Suprapubic skin (tissue), 4 donors: ENCODE results near the gene PCSK4. TPM values are rescaled to one million over a fixed set of nuclear protein-coding genes. Genes with fewer than 3 reads are reported as not detected.
A peak's percentile ranks its signal among the peaks of the same experiment; 100 is the strongest.

Experiments
- DNase-seq, 2 donors: peaks; one replicate each; pipeline ENCODE4 v3.0.0-alpha.2; 2019; ENCODE audit warnings: low spot score in 2 of 2
- H3K27ac ChIP-seq: fragments of 200-600 bp; sonication (generic); one replicate; pipeline ENCODE4 v1.5.1; 2019
- H3K27me3 ChIP-seq: fragments of 200-600 bp; sonication (generic); one replicate; pipeline ENCODE4 v1.5.1; 2019
- H3K36me3 ChIP-seq: fragments of 200-600 bp; sonication (generic); one replicate; pipeline ENCODE4 v1.5.1; 2019
- H3K4me1 ChIP-seq: fragments of 200-600 bp; sonication (generic); one replicate; pipeline ENCODE4 v1.5.1; 2019
- H3K4me3 ChIP-seq: fragments of 200-600 bp; sonication (generic); one replicate; pipeline ENCODE4 v1.5.1; 2019; ENCODE audit warnings: mild to moderate bottlenecking
- H3K9me3 ChIP-seq: fragments of 200-600 bp; sonication (generic); one replicate; pipeline ENCODE4 v1.5.1; 2019
- CTCF ChIP-seq, 2 donors: fragments of 200-600 bp in 1 of 2; fragments of 450-650 bp in 1 of 2; sonication (generic) in 1 of 2; IDR thresholded peaks; one replicate each; pipeline ENCODE4 v1.5.1; 2016 to 2019; ENCODE audit warnings: antibody characterized with exemption in 2 of 2, mild to moderate bottlenecking in 1 of 2, moderate library complexity in 1 of 2
- EP300 ChIP-seq: sonication (generic); formaldehyde crosslinking; IDR thresholded peaks from one replicate; pipeline ENCODE4 v1.6.1; 2017; ENCODE audit warnings: antibody characterized with exemption
- POLR2A ChIP-seq, 2 donors: fragments of 450-650 bp; IDR thresholded peaks; one replicate each; pipeline ENCODE4 v1.6.1; 2017; ENCODE audit warnings: antibody characterized with exemption in 2 of 2, mild to moderate bottlenecking in 2 of 2, moderate library complexity in 2 of 2
- POLR2AphosphoS5 ChIP-seq, 3 donors: sonication (generic); formaldehyde crosslinking; IDR thresholded peaks; one replicate each; pipeline ENCODE4 v1.6.1; 2017; ENCODE audit warnings: antibody characterized with exemption in 3 of 3
- WGBS: methylation state at CpG from one replicate; pipeline ENCODE4 v1.1.5; 2018; 5-methylcytosine and 5-hydroxymethylcytosine counted together
- total RNA-seq, 4 donors: library from RNA; depleted of rRNA; stranded (reverse); fragments of >200 nt; gene quantifications; one replicate each; pipeline ENCODE4 v1.1.0, GENCODE V29; 2016

PCSK4 gene
- total RNA-seq, 4 donors from 2014 or later, result 1.4 to 6.6 (median 3.8) TPM

GRCh38 chr19:1455002-1455335, 35.2 kb downstream of the PCSK4 start:
- TF ChIP-seq POLR2A (IDR thresholded peaks at IDR 0.05), result no peak
- no peak for TF ChIP-seq CTCF (IDR thresholded peaks at IDR 0.05)
- TF ChIP-seq POLR2AphosphoS5 (IDR thresholded peaks at IDR 0.05), result no peak
- TF ChIP-seq EP300, result no peak
- no peak for DNase-seq
- peaks cover 46% of the 10 kb centered on the region for H3K4me1 ChIP-seq

GRCh38 chr19:1453525-1454364, 36.4 kb downstream of the PCSK4 start:
- no peak for DNase-seq
- H3K4me1 ChIP-seq, result peaks cover 49% of the 10 kb centered on the region

More at GRCh38 chr19:1455002-1455335, 35.2 kb downstream of the PCSK4 start:
- peaks cover 2% of the 10 kb centered on the region for H3K36me3 ChIP-seq
- H3K27ac ChIP-seq, result peak overlapping the region; percentile 42
- no peak overlapping the region for H3K4me3 ChIP-seq
- H3K27me3 ChIP-seq, result peaks cover 80% of the 10 kb centered on the region
- H3K9me3 ChIP-seq, result no peaks in the 10 kb centered on the region
- WGBS, result 6% methylated on average over 6 of the region's 22 CpGs

GRCh38 chr19:1452802-1453524, 37.2 kb downstream of the PCSK4 start:
- no peak overlapping the region for H3K4me3 ChIP-seq
- no peak for TF ChIP-seq POLR2AphosphoS5 (IDR thresholded peaks at IDR 0.05)
- TF ChIP-seq CTCF (IDR thresholded peaks at IDR 0.05), result no peak
- no peak for TF ChIP-seq EP300
- TF ChIP-seq POLR2A (IDR thresholded peaks at IDR 0.05), result no peak
- H3K27ac ChIP-seq, result no peak overlapping the region
- H3K4me1 ChIP-seq, result peaks cover 49% of the 10 kb centered on the region
- no peaks in the 10 kb centered on the region for H3K9me3 ChIP-seq
- H3K27me3 ChIP-seq, result peaks cover 89% of the 10 kb centered on the region
- no peak for DNase-seq
- no CpG with 5 or more reads among the region's 30 CpGs for WGBS
- H3K36me3 ChIP-seq, result no peaks in the 10 kb centered on the region

More at GRCh38 chr19:1453525-1454364, 36.4 kb downstream of the PCSK4 start:
- Histone ChIP-seq H3K27ac (no peak overlapping the region), H3K9me3 (no peaks in the 10 kb centered on the region), H3K27me3 (peaks cover 89% of the 10 kb centered on the region), H3K36me3 (no peaks in the 10 kb centered on the region), H3K4me3 (no peak overlapping the region)
- TF ChIP-seq CTCF (IDR thresholded peaks at IDR 0.05), result peak in 1 of 2 donors; percentile 20
- no peak for TF ChIP-seq POLR2AphosphoS5 (IDR thresholded peaks at IDR 0.05)
- TF ChIP-seq EP300, result no peak
- WGBS, result 8% methylated on average over 6 of the region's 33 CpGs

GRCh38 chr19:1451916-1452801, 38.0 kb downstream of the PCSK4 start:
- Histone ChIP-seq H3K9me3 (no peaks in the 10 kb centered on the region), H3K27me3 (peaks cover 89% of the 10 kb centered on the region), H3K4me3 (no peak overlapping the region), H3K27ac (no peak overlapping the region), H3K4me1 (peaks cover 46% of the 10 kb centered on the region), H3K36me3 (no peaks in the 10 kb centered on the region)
- WGBS, result 23% methylated on average over 25 of the region's 39 CpGs
- TF ChIP-seq POLR2A (IDR thresholded peaks at IDR 0.05) (no peak), EP300 (no peak), CTCF (IDR thresholded peaks at IDR 0.05) (no peak), POLR2AphosphoS5 (IDR thresholded peaks at IDR 0.05) (no peak)
- no peak for DNase-seq
